HL-60 (cell line): ENCODE data around the gene MOCS3.

Experiments used
- DNase-seq, 2 experiments: peaks; one replicate each; pipeline ENCODE4 v3.0.0-alpha.2; 2010 to 2020; ENCODE audit warnings: low read depth in 1 of 2, low spot score in 1 of 2
- H3K27ac ChIP-seq: fragments of 250-450 bp; sonication (Bioruptor Pico); replicated peaks from 2 replicates; pipeline ENCODE4 v1.5.1; 2020; ENCODE audit warnings: mild to moderate bottlenecking, moderate library complexity
- H3K27me3 ChIP-seq: fragments of 250-450 bp; sonication (Bioruptor Pico); 2 replicates; pipeline ENCODE4 v1.5.1; 2021; ENCODE audit warnings: mild to moderate bottlenecking, moderate library complexity; ENCODE audit not compliant: insufficient read depth, poor library complexity, severe bottlenecking
- H3K4me3 ChIP-seq: replicated peaks from 2 replicates; pipeline ENCODE4 v1.5.1; 2011; ENCODE audit warnings: mild to moderate bottlenecking, control low read depth, low read length; ENCODE audit not compliant: insufficient read depth
- CTCF ChIP-seq: IDR thresholded peaks from one replicate; pipeline ENCODE4 v1.5.1; 2011; ENCODE audit warnings: low read length, control low read depth, inconsistent platforms; ENCODE audit not compliant: insufficient read depth
- GABPA ChIP-seq: IDR thresholded peaks from 2 replicates; pipeline ENCODE4 v1.6.1; 2012; ENCODE audit warnings: low read depth
- POLR2AphosphoS5 ChIP-seq: IDR thresholded peaks from 2 replicates; pipeline ENCODE4 v1.6.1; 2012; ENCODE audit warnings: low read depth
- REST ChIP-seq: IDR thresholded peaks from 2 replicates; pipeline ENCODE4 v1.6.1; 2012; ENCODE audit warnings: low read depth; ENCODE audit not compliant: insufficient replicate concordance
- SPI1 ChIP-seq: IDR thresholded peaks from 2 replicates; pipeline ENCODE4 v1.6.1; 2012; ENCODE audit warnings: low read depth, mild to moderate bottlenecking, borderline replicate concordance

The MOCS3 gene

GRCh38 chr20:50995506-50995905 is 36.9 kb downstream of the MOCS3 start:
- H3K27ac ChIP-seq = no peak overlapping the region
- no peak overlapping the region for H3K4me3 ChIP-seq
- H3K27me3 ChIP-seq = peaks cover 3% of the 10 kb centered on the region
- no peak for DNase-seq
- no peak for TF ChIP-seq CTCF
- TF ChIP-seq REST = no peak
- no peak for TF ChIP-seq GABPA
- TF ChIP-seq POLR2AphosphoS5 = no peak
- no peak for TF ChIP-seq SPI1

DNA sequence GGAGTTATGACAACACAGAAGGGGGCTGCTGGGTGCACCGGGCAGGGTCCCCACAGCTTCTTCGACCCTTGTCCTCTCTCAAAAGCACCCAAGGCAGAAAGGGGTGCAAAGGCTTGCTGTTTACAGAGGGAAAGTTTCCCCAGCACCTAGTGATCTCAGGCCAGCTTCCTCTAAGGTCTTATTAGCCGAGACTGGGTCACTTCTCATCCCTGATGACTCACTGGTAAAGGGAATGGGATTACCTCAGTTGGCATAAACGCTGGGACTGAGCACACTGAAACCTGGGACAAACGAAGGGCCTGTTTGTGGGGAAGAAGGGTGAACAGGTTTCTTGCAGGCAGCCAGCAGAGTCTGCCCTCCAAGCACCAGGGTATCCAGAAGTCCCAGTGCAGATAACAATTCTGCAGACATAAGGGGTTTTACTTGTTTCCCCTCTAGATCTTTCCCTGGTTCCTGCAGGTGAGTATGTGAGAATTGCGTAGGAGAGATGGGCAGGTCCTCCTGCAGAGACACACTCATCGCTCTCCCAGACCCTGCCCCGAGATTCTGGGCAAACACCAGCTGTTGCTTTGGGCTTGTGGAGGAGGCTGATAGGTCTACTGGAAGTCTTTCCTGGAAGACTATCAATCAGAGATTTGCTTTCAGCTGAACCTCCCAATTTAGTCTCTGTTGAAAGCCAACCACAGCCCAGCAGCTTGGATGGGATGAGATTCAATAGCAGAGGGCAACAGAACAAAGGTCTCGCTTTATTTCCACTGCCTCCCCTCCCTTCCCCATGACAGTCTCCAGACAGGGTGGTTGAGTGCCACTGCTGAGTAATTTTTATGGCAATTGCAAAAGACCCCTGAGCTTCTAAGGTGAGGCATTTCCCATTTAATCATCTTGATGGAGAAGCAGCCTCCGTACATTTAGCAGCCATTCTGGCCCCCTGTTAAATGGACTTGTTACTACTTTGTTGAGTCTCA is 38.6 kb downstream of the MOCS3 start:
- TF ChIP-seq POLR2AphosphoS5 = no peak
- TF ChIP-seq REST = no peak
- no peak for TF ChIP-seq CTCF
- no peak for TF ChIP-seq GABPA
- no peak for TF ChIP-seq SPI1
- no peak for DNase-seq
- Histone ChIP-seq H3K4me3 (no peak overlapping the region), H3K27ac (no peak overlapping the region), H3K27me3 (peaks cover 15% of the 10 kb centered on the region)

DNA sequence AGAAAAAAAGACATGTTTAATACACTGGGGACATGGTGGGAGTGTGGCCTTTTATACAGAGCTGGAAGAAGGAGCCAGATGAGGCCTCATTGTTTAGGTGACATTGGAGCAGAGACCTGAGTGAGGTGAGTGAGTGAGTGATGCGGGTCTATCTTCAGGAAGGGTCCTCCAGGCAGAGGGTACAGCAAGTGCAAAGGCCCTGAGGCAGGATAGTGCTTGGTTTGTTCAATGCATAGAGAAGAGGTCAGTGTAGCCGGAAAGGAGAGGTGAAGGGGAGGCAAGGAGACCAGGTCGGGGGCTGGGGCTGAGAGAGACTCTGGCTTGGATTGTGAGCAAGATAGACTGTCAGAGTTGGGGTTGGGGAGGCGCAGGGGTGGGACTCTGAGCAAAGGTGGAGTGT is 40.7 kb downstream of the MOCS3 start:
- H3K4me3 ChIP-seq = no peak overlapping the region
- no peak overlapping the region for H3K27ac ChIP-seq
- DNase-seq = no peak
- H3K27me3 ChIP-seq = peaks cover 16% of the 10 kb centered on the region
- TF ChIP-seq REST = no peak
- no peak for TF ChIP-seq CTCF
- no peak for TF ChIP-seq GABPA
- no peak for TF ChIP-seq POLR2AphosphoS5
- no peak for TF ChIP-seq SPI1
